DMS79 treated with DMSO at 0.1 percent for 48 hours (cell line): ENCODE data around the gene CMKLR1.

Experiments
- DNase-seq: peaks from one replicate; lab custom pipeline; 2025; lab: John Stamatoyannopoulos, UW

The CMKLR1 gene

GRCh38 chr12:108315486-108316105, 23.5 kb downstream of the CMKLR1 start:
- DNase-seq, result no peak

GRCh38 chr12:108313606-108314351, 25.3 kb downstream of the CMKLR1 start:
- no peak for DNase-seq

GRCh38 chr12:108313241-108313605, 25.9 kb downstream of the CMKLR1 start:
- no peak for DNase-seq

- DNase-seq, result no peak
Observed at GRCh38 chr12:108312693-108313189, 26.4 kb downstream of the CMKLR1 start.

- DNase-seq, result no peak
Observed at GRCh38 chr12:108312073-108312659, 26.9 kb downstream of the CMKLR1 start.

- DNase-seq, result no peak
Observed at GRCh38 chr12:108311605-108312004, 27.5 kb downstream of the CMKLR1 start.

- DNase-seq, result no peak
Observed at GRCh38 chr12:108310489-108310888, 28.6 kb downstream of the CMKLR1 start.

GRCh38 chr12:108309674-108310312, 29.3 kb downstream of the CMKLR1 start:
- DNase-seq, result no peak

GRCh38 chr12:108308395-108309085, 30.6 kb downstream of the CMKLR1 start:
- DNase-seq, result no peak

- no peak for DNase-seq
Observed at GRCh38 chr12:108307006-108307405, 32.1 kb downstream of the CMKLR1 start.

- DNase-seq, result no peak
Observed at GRCh38 chr12:108306506-108306905, 32.6 kb downstream of the CMKLR1 start.

- DNase-seq, result no peak
Observed at GRCh38 chr12:108305991-108306501, 33.1 kb downstream of the CMKLR1 start.

- no peak for DNase-seq
Observed at GRCh38 chr12:108305520-108305919, 33.6 kb downstream of the CMKLR1 start.

- no peak for DNase-seq
Observed at GRCh38 chr12:108304633-108305032, 34.5 kb downstream of the CMKLR1 start.

- DNase-seq, result no peak
Observed at GRCh38 chr12:108303703-108304102, 35.4 kb downstream of the CMKLR1 start.

- DNase-seq, result no peak
Observed at GRCh38 chr12:108302403-108303311, 36.5 kb downstream of the CMKLR1 start.

- DNase-seq, result no peak
Observed at GRCh38 chr12:108302016-108302402, 37.1 kb downstream of the CMKLR1 start.

GRCh38 chr12:108301346-108301745, 37.8 kb downstream of the CMKLR1 start:
- DNase-seq, result no peak

GRCh38 chr12:108299980-108300696, 39.0 kb downstream of the CMKLR1 start:
- DNase-seq, result no peak

- DNase-seq, result no peak
Observed at GRCh38 chr12:108299516-108299915, 39.6 kb downstream of the CMKLR1 start.
